GM19240 (cell line): ENCODE measurements around the gene NETO2.

ENCODE experiments used
- DNase-seq: peaks from one replicate; pipeline ENCODE4 v3.0.0; 2011; ENCODE audit warnings: low spot score; ENCODE audit not compliant: insufficient read length

NETO2 gene

DNA sequence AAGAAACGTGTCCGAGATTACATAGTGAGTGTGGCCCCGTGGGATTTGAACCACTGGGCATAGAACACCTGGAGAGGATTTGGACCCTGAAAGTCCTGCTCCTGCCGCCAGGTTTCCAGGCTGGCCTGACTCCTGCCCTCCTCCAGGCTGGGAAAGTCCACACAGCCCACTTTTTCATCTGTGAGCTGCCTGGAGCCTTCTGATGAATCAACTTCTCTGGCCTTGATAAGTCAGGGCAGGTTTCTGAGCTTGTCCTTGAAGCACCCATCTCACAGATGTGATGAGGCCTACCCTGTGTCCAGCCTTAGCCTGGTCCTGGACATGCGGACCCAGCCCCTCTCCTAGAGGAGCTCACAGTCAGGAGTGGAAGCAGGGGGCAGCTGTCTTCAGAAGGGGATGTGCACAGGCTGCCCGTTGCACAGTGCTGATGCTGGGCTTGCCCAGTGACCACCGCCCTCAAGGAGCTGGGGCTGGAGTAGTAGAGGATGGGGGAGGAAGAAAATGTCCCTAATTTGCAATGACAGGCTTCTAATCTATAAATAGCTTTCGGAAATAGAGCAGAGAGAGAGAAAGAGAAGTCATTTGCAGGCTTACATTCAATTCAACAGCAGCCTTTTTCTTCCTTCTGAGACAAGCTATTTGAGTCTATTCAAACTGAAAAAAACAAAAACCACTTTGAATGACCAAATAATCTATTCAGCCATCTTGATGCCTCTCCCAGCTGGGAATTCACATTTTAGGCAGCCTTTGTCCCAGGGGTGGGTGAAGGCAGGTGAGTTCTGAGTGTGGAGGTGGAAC is 96.8 kb downstream of the NETO2 start:
- peak; percentile 29 for DNase-seq

DNA sequence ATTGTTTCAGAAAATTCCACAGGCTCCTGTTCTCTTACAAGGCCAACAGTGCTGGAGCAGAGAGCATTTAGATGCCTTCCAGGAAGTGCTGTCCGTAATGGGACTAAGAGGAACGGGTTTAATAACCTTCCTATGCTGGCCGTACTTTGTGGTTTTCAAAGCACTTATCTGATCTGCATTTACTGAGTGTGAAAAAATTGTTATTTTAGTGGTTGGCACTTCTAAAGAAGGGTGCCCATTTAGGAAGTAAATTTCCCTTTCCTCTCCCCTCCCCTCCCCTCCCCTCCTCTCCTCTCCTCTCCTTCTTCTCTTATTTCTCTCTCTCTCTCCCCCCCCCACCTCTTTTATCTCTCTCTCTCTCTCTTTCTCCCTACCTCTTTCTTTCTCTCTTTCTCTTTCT is 98.3 kb downstream of the NETO2 start:
- DNase-seq, result no peak

DNA sequence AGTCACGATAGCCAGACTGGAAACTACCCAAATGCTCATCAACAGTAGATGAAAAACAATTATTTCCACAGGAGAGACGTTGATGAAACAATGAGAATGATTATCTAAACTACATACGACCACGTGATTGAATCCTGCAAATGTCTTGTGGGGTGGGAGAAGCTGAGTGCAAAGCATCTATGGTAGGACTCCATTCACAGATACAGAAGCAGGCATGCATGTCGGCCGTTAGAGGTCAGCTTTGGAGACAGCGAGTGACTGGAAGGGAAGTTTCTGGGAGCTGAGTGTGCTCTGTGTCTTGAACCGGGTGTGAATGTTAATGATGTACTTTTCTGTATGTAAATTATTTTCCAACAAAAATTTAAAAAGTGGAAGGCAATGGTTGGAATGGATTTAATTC is 98.7 kb downstream of the NETO2 start:
- DNase-seq, result no peak

DNA sequence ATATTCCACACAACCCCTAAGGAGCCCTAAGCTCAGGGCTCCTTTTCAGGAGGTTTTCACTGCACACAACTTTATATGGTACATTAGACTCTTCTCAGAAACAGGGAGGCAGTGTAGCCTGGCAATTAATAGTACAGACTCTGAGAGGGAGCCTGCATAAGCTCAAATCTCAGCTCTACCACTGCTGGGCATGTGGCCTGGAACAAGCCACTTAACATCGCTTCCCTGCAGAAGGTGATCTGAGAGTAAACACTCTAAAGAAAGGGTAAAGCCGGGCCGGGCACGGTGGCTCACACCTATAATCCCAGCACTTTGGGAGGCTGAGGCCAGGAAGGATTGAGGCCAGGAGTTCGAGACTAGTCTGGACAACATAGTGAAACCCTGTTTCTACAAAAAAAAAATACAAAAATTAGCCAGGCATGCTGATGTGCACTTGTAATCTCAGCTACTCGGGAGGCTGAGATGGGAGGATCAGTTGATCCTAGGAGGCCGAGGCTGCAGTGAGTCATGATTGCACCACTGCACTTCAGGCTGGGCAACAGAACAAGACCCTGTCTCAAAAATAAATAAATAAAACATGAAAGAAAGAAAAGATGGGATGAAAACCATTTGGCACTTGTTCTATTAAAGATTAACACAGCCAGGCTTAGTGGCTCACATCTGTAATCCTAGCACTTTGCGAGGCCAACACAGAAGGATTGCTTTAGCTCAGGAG is 99.6 kb downstream of the NETO2 start:
- no peak for DNase-seq

DNA sequence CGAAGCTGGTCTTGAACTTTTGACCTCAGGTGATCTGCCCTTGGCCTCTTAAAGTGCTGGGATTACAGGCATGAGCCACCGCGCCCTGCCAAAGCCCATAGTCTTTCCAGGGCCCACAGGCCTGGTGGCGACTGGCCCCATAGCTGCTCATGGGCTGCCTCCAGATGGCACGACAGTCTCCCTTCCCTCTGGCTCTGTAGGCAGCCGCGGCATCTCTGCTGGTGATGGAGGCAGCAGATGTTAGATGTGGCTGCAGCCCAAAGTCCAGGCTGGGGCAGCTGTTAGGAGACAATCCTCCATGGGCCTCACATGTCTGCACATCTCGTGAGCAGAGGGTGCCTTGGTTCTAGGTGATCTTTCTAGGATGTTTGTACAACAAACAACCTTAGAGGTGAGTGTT is 100.5 kb downstream of the NETO2 start:
- no peak for DNase-seq

DNA sequence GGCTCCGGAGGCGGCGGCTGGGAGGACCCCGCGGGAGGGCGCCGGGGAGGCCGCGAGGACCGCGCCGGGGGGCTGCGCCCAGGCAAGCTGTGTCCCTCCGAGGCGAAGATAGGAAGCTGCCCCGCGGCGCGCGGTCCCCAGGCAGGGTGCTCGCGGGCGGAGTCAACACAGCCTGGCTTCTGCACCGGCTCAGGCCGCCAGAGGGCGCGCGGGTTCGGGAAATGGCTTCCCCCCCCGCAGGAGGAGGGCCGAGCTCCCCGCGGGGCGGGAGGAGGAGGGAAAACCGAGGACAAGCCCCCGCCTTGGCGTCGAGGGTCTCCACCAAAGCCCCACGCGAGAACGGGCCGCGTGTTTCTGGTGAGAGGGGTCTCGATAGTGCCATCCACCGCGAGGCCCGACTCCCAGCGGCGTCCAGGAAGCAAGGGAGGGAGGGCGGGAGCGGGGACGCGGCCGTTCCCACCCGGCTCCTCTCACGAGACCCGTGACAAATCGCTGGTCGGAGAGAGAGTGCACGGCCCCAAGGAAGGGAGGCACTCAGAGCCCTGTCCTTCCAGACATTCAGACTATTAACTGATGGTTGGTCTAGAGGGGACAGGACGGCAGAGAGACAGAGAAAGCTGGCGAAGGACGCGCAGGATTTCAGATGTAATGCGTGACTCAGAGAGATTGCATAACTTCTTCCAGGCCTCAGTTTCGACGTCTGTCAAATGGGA is 105.8 kb downstream of the NETO2 start:
- DNase-seq, result peak; percentile 88

DNA sequence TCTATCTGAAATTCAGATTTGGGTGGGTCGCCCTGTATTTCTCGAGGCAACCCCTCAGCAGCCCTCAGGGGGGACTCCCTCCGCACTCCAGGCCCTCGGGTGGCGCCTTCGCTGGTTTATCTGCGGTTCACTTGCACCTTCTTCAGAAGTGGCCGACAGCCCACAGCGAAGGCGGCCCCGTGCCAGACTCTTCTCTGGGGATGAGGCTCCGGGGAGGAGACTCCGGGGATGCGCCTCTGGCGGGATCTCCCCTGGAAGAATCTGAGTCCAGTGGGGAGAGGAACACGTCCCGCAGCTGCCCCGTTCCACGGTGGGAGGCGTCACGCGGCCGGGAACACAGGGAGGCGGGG is 106.4 kb downstream of the NETO2 start:
- DNase-seq, result no peak

DNA sequence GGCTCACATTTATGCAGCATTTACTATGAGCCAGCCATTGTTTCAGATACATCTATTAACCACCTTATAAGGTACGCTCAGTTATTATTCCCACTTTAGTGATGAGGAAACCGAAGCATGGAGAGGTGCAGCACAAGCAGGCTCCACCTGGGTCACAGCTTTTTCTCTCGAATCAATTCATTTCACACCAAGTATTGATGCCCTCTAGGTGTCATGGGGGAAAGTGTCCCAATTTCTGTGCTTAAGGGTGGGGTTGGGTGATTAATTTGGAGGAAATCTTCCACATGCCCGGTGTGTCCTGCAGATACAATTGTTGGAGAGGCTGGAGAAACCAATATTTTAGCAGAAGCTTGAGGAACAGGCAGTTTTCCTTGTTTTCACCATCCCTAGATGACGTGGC is 107.5 kb downstream of the NETO2 start:
- no peak for DNase-seq

DNA sequence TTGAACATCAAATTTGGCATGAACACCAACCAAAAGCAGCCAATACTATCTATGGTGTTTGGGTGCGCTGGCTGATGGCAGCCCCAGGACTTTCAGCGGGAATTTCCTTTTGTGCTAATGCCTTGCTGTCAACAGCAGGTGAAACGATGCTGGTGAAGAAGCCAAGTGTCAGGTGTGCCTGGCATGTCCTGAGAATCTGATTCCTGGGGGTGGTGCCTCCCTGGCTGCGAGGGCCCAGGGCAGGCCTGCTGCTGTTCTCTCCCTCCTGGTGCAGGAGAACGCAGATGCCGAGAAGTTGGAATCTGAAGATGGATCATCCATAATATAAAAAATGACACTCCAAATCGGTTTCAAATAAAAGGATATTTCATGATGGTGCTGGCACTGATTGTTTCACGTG is 108.3 kb downstream of the NETO2 start:
- DNase-seq, result no peak

DNA sequence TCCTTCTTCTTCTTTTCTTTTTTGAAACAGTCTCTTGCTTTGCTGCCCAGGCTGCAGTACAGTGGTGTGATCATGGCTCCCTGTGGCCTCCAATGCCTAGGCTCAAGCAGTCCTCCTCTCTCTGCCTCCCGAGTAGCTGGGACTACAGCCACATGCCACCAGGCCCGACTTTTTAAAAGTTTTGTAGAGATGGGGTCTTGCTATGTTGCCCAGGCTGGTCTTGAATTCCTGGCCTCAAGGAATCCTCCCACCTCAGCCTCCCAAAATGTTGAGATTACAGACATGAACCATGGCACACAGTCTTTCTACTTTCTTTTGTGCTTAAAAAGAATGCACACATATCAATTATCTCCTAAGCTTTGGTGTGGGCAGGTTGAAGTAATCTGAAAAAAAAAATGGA is 109.3 kb downstream of the NETO2 start:
- no peak for DNase-seq

DNA sequence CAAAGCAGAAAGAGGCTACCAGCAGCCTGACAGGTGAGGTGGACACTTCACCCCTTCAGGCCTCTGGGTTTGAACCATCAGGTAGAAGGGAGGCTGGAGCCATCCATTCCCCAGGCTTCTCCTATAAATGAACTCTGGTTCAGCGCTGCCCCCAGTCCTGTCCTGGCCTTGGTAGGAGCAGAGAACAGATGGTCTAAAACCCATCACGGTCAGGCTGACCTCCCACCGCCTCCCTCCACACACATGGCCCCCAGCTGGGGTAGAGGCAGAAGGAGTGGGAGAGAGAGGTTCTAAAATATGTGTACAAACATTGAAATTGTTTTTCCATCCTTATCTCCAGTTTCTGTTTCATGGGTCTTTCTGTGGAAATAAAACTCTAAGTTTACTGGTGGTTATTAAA is 110.6 kb downstream of the NETO2 start:
- no peak for DNase-seq

DNA sequence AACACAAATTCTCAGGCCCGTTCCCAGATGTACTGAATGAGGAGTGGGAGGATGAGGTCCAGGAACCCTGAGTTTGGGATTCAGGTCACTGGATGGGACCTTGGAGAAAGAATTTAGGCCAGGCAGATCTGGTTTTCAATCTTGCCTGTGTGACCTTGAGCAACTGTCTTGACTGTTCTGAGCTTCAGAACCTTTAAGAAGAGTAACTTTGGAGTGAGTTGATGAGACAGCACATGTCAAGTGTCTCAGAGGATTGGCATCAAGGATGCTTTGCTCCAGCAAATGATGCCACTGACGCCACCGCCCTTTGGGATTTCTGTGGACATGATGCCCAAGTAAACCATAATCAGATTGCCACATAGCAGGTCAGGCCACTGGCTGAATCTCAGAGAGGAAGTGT is 114.0 kb downstream of the NETO2 start:
- DNase-seq, result no peak

DNA sequence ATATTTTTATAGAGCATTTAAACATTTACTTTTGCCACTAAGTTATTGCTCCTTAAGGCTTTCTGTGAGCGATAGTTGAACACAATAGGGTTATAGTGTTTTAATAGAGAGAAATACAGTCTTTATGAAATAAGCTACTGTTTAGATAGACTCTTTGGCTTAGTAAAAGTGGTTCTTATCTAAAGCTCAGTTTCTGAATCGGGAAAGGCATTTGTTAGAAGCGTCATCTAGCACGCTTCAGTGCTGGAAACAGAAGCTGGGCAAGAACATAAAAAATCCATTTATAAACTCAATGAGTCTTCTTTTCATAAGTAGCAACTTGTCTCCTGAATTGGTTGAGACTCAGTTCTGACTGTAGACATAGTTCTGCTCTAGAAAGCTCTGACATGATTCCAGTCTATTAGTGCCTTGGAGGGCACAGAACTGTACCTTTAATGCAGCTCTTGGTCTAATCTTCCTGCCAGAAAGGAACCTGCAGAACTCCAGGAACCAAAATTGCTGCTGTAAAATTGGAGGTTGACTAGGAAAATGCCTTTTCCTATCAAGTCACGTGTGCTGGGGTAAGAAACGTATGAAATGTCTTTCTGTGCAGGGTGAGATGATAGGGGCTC is 114.9 kb downstream of the NETO2 start:
- DNase-seq, result no peak
